SU-DHL-6 (cell line): Measurements from ENCODE around the gene ADD1.

Experiments
- CTCF ChIP-seq: fragments of 200-600 bp; sonication (generic); IDR thresholded peaks from one replicate; pipeline ENCODE4 v1.5.1; 2017; ENCODE audit warnings: antibody characterized with exemption, mild to moderate bottlenecking, low read length, moderate library complexity; ENCODE audit not compliant: insufficient read depth, poor library complexity, severe bottlenecking
- EZH2phosphoT487 ChIP-seq: fragments of 200-600 bp; sonication (generic), shearing (Covaris generic); conservative IDR thresholded peaks from 2 replicates; pipeline ENCODE4 v1.6.1; 2018; ENCODE audit warnings: mild to moderate bottlenecking, antibody characterized with exemption, low read length, moderate library complexity, mixed read lengths

DNA sequence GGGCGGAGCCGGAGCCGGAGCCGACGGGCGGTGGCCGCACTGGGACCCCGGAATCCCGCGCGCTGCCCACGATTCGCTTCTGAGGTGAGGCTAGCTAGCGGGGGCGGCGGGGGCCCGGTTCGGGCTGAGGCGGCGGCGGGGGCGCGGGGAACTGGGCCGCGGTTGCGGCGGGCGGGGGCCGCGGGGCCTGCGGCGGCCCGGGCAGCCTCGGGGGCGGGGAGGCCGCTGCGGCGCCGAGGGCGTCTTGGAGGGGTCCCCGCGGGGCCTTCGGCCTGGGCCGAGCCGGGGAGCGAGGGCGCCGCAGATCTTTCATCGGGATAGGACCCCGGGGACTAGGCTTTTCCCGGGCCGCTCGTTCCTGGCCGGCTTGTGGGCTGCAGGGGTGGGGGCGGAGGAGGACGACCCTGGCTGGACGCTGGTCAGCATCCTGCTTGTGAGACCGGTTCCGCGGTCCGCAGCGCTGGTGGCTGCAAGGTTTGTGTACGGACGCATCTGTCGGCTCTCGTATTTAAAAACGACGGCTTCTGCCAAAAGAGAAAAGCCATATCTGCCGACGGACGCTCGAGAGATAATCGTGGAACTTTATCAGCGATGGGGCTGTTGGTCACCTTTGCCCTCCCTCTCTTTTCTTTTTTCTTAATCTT lies 419 bp downstream of the ADD1 start:
- TF ChIP-seq CTCF (no peak), EZH2phosphoT487 (no peak)
